ENCODE measurements around the gene ENPP7. TPM values are rescaled to one million over a fixed set of nuclear protein-coding genes. Genes with fewer than 3 reads are reported as not detected.

The ENPP7 gene
- total and polyA plus RNA-seq, 8 donors, result 0.05 to 0.15 (median 0.12) TPM; not detected in 3

DNA sequence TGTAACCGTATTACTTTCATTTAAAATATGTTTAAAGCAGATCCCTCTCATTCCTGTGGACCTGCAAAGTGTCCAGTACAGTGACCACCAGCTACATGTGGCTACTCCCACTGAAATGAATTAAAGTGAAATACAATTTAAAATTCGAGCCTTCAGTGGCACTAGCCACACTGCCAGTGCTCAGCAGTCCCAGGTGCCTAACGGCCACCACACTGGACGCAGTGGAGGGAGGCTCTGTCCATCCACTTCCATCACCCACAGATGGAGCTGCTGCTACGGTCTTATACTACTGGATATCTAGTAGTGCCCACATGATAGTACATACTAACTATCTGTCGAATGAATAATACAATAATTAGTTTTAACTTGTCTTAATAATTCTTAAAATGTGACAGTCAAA, 44.9 kb downstream of the ENPP7 start:
- WGBS, 2 donors, result 35 to 36% methylated on average over 6 of the region's 6 CpGs

DNA sequence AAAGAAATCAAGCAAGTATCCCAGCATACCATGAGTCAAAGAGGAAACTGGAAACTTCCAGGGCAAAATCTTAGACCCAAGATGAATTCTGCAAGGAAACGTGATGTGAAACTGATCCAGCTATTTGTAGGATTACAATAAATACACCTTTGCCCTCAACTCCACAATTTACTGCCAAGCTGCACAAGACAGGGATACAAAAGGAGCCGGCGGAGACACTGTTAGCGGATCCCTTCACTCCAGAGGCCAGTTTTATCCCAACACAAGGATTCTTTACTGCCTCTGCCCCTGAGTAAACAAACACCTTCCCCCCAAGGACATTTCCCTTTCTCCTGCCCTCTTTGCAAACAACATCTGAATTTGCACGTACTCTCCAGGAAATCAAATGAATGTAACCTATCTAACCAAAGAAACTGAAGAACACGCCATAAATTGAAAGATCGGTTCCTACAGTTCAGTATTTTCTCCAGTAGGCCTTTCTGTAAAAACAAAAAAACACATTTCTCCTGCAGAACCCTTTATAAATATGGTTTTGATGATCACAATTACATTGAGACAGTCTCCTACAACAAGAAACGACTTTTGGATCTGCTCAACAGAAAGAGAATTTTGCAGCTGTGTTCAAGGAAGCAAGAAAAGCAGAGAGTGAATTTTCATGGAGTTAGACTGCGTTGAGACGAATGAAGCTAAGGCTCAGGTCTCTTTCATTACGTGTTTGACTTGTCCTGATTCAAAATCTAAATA, 45.8 kb downstream of the ENPP7 start:
- peaks cover 0 to 7% (median 2%) of the 10 kb centered on the region in 4 donors for H3K27me3 ChIP-seq
- intact Hi-C loops (cut with DNase I), result no loop called here
- no peak overlapping the region for H3K4me3 ChIP-seq
- no peak for ATAC-seq
- H3K9me3 ChIP-seq, result no peaks in the 10 kb centered on the region
- DNase-seq, result no peak
- TF ChIP-seq CTCF (IDR thresholded peaks at IDR 0.05), result no peak
- FAIRE-seq, result no peak
- 38 to 45% methylated on average over 11 of the region's 11 CpGs for WGBS, 2 donors
- H3K4me1 ChIP-seq, result peaks cover 0 to 16% (median 9%) of the 10 kb centered on the region in 3 donors
- H3K27ac ChIP-seq, result peak overlapping the region in 1 of 4 donors; percentile 42
- no peaks in the 10 kb centered on the region for H3K36me3 ChIP-seq

More for the DNA sequence above, 44.9 kb downstream of the ENPP7 start:
- Histone ChIP-seq H3K27ac (no peak overlapping the region), H3K27me3 (peaks cover 0 to 7% (median 2%) of the 10 kb centered on the region in 4 donors), H3K4me3 (no peak overlapping the region), H3K9me3 (no peaks in the 10 kb centered on the region), H3K36me3 (no peaks in the 10 kb centered on the region), H3K4me1 (peaks cover 0 to 16% (median 9%) of the 10 kb centered on the region in 3 donors)
- ATAC-seq (no peak), FAIRE-seq (no peak), DNase-seq (peak in 1 of 6 donors; percentile 14)
- no peak for TF ChIP-seq CTCF (IDR thresholded peaks at IDR 0.05)
- intact Hi-C loops (cut with DNase I), result no loop called here

DNA sequence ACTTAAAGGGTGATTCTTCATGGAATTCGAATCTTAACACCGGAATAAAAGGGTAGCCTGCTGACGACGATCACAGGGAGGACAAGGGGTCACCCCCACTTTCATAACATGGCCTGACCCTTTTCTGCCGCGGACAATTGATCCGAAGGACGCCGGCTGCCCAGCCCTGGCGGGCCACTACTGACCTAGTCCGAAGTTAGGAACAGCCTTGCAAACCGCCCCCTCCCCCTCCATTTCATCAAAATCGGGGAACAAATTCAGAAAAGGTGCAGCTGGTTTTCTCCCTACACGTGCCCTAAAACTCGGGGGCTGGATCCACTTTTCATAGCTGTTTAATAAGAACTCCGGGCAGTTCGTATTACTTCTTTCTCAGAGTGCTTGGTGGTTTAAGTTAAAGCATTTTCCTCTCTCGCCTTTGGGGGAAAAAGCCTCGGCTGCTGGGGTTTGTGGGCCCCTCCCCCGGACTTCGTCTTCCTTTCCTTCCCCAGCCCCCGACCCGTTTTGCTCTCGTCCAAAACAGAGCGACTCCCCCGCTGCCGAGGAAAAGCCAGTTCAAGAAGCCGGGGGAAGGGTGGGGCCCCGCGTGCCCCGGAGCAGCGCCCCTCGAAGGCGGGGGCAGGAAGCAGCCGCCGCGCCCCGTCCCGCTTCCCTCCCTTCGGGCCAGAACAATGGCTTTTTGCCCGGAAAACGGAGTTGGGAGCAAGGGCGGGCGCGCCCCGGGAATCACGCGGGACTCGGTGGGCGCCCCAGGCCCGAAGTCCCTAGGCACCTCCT, 46.6 kb downstream of the ENPP7 start:
- H3K27me3 ChIP-seq, result peaks cover 0 to 7% (median 2%) of the 10 kb centered on the region in 4 donors

DNA sequence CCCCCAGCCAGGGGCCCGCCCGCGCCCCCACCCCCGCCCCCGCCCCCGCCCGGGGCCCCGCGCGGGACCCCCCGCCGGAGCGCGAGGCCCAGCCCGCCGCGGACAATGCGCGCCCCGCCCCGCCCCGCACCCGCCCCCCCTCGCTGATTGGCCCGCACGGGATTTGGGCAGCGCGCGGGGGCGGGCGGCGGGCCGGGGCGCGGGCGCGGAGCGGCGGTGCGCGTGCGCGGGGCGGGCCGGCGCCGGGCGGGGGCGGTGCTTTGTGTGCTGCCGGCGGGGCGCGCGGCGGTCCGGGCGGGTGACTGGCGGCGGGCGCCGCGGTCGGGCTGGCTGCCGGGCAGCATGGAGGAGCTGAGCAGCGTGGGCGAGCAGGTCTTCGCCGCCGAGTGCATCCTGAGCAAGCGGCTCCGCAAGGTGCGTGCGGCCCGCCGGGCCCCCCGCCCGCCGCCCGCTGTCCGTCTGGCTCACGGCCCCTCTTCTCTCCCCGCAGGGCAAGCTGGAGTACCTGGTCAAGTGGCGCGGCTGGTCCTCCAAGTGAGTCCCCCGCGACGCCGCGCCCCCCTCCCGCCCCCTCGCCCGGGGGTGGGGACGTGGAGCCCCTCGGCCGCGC, 47.3 kb downstream of the ENPP7 start, which contains the start of gene CBX2:
CBX2 (plus strand) TSS at position 255 of the 610 bp plus-strand sequence; CDS start at position 343, 88 bp downstream.
- Histone ChIP-seq H3K4me3 (peak within 1 kb of the TSS; percentile 53 to 73 (median 60)), H3K9me3 (no peaks in the 10 kb centered on the region), H3K36me3 (no peaks in the 10 kb centered on the region), H3K27me3 (peaks cover 0 to 7% (median 2%) of the 10 kb centered on the region in 4 donors), H3K4me1 (peaks cover 0 to 16% (median 9%) of the 10 kb centered on the region in 3 donors), H3K27ac (peak within 1 kb of the TSS in 1 of 4 donors; percentile 42)
- ATAC-seq (peak; percentile 77 to 89 (median 84)), FAIRE-seq (no peak), DNase-seq (peak; percentile 72 to 94 (median 84))
- intact Hi-C loops (cut with DNase I), result no loop called here
- TF ChIP-seq CTCF (IDR thresholded peaks at IDR 0.05), result no peak
- 0 to 1% methylated on average over 13 to 96 of the region's 96 CpGs for WGBS, 2 donors

More for the DNA sequence above, 46.6 kb downstream of the ENPP7 start:
- Histone ChIP-seq H3K9me3 (no peaks in the 10 kb centered on the region), H3K4me3 (peak overlapping the region; percentile 33 to 53 (median 44)), H3K27ac (peak overlapping the region in 1 of 4 donors; percentile 42), H3K4me1 (peaks cover 0 to 16% (median 9%) of the 10 kb centered on the region in 3 donors), H3K36me3 (no peaks in the 10 kb centered on the region)
- no peak for TF ChIP-seq CTCF (IDR thresholded peaks at IDR 0.05)
- 6 to 9% methylated on average over 43 to 51 of the region's 51 CpGs for WGBS, 2 donors
- no peak for FAIRE-seq
- intact Hi-C loops (cut with DNase I), result no loop called here
- ATAC-seq, result peak; percentile 32 to 50 (median 40)
- peak in 4 of 6 donors; percentile 56 to 79 (median 70) for DNase-seq

Data from pancreas (tissue), 10 donors.